K562 (cell line): Measurements from ENCODE around the gene CPE.

Experiments used
- HOXB6 ChIP-seq: fragments of 250-450 bp; sonication (Bioruptor Pico); IDR thresholded peaks from 2 replicates; pipeline ENCODE4 v1.5.1; 2022; ENCODE audit warnings: mild to moderate bottlenecking, borderline replicate concordance
- TF ChIP-seq, protein P1 (sequence below): fragments of 250-450 bp; sonication (Bioruptor Pico); IDR thresholded peaks from 2 replicates; pipeline ENCODE4 v1.4.0; 2020; ENCODE audit warnings: mild to moderate bottlenecking
- TF ChIP-seq, protein P2 (sequence below), 3 experiments: IDR thresholded peaks in 2 of 3; conservative IDR thresholded peaks in 1 of 3; 2 replicates each; pipeline ENCODE4 v1.5.1; 2011 to 2012; ENCODE audit warnings: low read length in 3 of 3, mild to moderate bottlenecking in 3 of 3, control low read depth in 2 of 3, improper control_type of control experiment in 1 of 3, inconsistent platforms in 1 of 3, low read depth in 1 of 3, mixed read lengths in 1 of 3, moderate library complexity in 1 of 3; ENCODE audit not compliant: insufficient read depth in 2 of 3

DNA sequence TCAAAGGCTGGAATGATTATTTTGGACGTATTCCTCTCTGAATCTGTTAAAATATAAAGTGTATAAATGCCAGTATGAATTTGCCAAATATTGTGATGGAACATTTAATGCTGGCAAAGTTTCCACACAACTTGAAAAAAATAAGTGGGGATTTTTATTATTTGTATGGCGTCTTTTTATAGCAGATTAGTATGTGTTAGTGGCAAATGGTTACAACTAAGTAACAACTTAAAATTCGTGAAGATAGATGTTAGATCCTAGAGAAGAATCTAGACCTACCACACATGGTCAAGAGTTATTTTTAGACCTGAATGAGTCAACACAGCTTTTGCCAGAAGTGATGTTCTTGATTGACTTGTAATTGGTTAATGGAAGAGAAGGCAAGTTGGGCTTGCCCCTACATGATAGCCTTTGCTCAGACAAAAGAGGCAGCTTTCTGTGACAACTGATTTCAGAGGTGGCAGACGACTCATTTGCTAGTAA, 4.8 kb downstream of the CPE start:
- TF ChIP-seq, protein P1, sequence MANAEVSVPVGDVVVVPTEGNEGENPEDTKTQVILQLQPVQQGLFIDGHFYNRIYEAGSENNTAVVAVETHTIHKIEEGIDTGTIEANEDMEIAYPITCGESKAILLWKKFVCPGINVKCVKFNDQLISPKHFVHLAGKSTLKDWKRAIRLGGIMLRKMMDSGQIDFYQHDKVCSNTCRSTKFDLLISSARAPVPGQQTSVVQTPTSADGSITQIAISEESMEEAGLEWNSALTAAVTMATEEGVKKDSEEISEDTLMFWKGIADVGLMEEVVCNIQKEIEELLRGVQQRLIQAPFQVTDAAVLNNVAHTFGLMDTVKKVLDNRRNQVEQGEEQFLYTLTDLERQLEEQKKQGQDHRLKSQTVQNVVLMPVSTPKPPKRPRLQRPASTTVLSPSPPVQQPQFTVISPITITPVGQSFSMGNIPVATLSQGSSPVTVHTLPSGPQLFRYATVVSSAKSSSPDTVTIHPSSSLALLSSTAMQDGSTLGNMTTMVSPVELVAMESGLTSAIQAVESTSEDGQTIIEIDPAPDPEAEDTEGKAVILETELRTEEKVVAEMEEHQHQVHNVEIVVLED = no peak
- no peak for TF ChIP-seq HOXB6 (CRISPR knock-in tag)
- TF ChIP-seq, protein P2, sequence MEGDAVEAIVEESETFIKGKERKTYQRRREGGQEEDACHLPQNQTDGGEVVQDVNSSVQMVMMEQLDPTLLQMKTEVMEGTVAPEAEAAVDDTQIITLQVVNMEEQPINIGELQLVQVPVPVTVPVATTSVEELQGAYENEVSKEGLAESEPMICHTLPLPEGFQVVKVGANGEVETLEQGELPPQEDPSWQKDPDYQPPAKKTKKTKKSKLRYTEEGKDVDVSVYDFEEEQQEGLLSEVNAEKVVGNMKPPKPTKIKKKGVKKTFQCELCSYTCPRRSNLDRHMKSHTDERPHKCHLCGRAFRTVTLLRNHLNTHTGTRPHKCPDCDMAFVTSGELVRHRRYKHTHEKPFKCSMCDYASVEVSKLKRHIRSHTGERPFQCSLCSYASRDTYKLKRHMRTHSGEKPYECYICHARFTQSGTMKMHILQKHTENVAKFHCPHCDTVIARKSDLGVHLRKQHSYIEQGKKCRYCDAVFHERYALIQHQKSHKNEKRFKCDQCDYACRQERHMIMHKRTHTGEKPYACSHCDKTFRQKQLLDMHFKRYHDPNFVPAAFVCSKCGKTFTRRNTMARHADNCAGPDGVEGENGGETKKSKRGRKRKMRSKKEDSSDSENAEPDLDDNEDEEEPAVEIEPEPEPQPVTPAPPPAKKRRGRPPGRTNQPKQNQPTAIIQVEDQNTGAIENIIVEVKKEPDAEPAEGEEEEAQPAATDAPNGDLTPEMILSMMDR (IDR thresholded peaks at IDR 0.05 in 2 of 3, conservative IDR thresholded peaks at IDR 0.05 in 1 of 3; ENCODE audit: insufficient read depth in 2 of 3, low read depth in 1 of 3, low read length in 3 of 3) = no peak
